ENCODE results near the gene GRIK5. TPM values are rescaled to one million over a fixed set of nuclear protein-coding genes. Genes with fewer than 3 reads are reported as not detected.

GRIK5 gene
- total RNA-seq, 4 donors from 2014 or later = 1.6 to 13.1 (median 3.6) TPM

GRCh38 chr19:42111811-42112210 lies 41.8 kb upstream of the GRIK5 start:
- no peak overlapping the region for H3K27ac ChIP-seq
- in situ Hi-C loops (cut with MboI; ENCODE audit: low pct_ligation_motif_present in 1 of 4, low pct_unique_long_range_greater_than_20kb in 1 of 4, low sequenced_read_pairs in 3 of 4) = loop anchor here in 3 of 4 donors (10.0 to 25.0 kb wide), 2 partner anchors 200 to 213 kb away; partner anchors contain the start of genes PAFAH1B3 (in 2 of the 3), PRR19 (in 2 of the 3), TMEM145 (in 2 of the 3) and MEGF8 (in 1 of the 3)
- DNase-seq = no peak
- no peaks in the 10 kb centered on the region for H3K36me3 ChIP-seq
- H3K4me1 ChIP-seq = peaks cover 0 to 11% (median 2%) of the 10 kb centered on the region in 4 donors
- TF ChIP-seq POLR2A (IDR thresholded peaks at IDR 0.05) = no peak
- TF ChIP-seq CTCF (IDR thresholded peaks at IDR 0.05) = no peak
- no peak for TF ChIP-seq POLR2AphosphoS5 (IDR thresholded peaks at IDR 0.05)
- TF ChIP-seq EP300 (IDR thresholded peaks at IDR 0.05; ENCODE audit: low read depth) = no peak
- WGBS, 2 donors (ENCODE audit: low coverage in 1 of 2) = 79 to 81% methylated on average over 2 to 3 of the region's 3 CpGs
- no peaks in the 10 kb centered on the region for H3K9me3 ChIP-seq
- H3K4me3 ChIP-seq = no peak overlapping the region
- H3K27me3 ChIP-seq = peaks cover 8% of the 10 kb centered on the region
- intact Hi-C loops (cut with DNase I; ENCODE audit: low total_unique reads) = no loop called here

- Histone ChIP-seq H3K9me3 (no peaks in the 10 kb centered on the region), H3K4me1 (peaks cover 0 to 11% (median 2%) of the 10 kb centered on the region in 4 donors), H3K27me3 (peaks cover 10% of the 10 kb centered on the region), H3K36me3 (no peaks in the 10 kb centered on the region), H3K4me3 (no peak overlapping the region), H3K27ac (no peak overlapping the region)
- intact Hi-C loops (cut with DNase I; ENCODE audit: low total_unique reads) = no loop called here
- in situ Hi-C loops (cut with MboI; ENCODE audit: low pct_ligation_motif_present in 1 of 4, low pct_unique_long_range_greater_than_20kb in 1 of 4, low sequenced_read_pairs in 3 of 4) = loop anchor here in 3 of 4 donors (10.0 to 25.0 kb wide), 2 partner anchors 201 to 213 kb away; partner anchors contain the start of genes PAFAH1B3 (in 2 of the 3), PRR19 (in 2 of the 3), TMEM145 (in 2 of the 3) and MEGF8 (in 1 of the 3)
- no peak for DNase-seq
- WGBS, 2 donors (ENCODE audit: low coverage in 1 of 2) = 77% methylated on average over 1 of the region's 1 CpG; no CpG with 5 or more reads in 1 of the 2 donors
- TF ChIP-seq POLR2AphosphoS5 (IDR thresholded peaks at IDR 0.05) (no peak), EP300 (IDR thresholded peaks at IDR 0.05; ENCODE audit: low read depth) (no peak), CTCF (IDR thresholded peaks at IDR 0.05) (no peak), POLR2A (IDR thresholded peaks at IDR 0.05) (no peak)
Observed at GRCh38 chr19:42111384-42111783, 41.4 kb upstream of the GRIK5 start.

DNA sequence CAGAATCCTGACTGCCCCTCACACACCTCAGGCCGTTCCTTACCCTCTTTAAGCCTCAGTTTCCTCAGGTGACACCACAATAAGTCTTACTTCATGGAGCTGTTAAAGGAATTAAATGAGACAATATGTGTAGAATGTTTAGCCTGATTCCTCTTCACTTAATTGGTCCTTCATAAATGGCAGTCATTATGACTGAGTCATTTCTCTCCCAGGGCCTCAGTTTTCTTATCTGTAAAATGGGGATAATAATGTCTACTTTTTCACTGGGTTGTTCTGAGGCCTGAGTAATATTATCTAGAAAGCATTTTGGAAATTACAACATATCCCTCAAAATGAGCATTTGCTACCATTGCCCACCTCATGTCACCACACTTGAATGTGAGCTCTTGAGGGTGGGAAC lies 40.7 kb upstream of the GRIK5 start:
- intact Hi-C loops (cut with DNase I; ENCODE audit: low total_unique reads) (no loop called here), in situ Hi-C loops (cut with MboI; ENCODE audit: low pct_ligation_motif_present in 1 of 4, low pct_unique_long_range_greater_than_20kb in 1 of 4, low sequenced_read_pairs in 3 of 4) (loop anchor here in 3 of 4 donors (10.0 to 25.0 kb wide), 2 partner anchors 202 to 214 kb away; partner anchors contain the start of genes PAFAH1B3 (in 2 of the 3), PRR19 (in 2 of the 3), TMEM145 (in 2 of the 3) and MEGF8 (in 1 of the 3))
- no peak for DNase-seq
- no peak overlapping the region for H3K4me3 ChIP-seq
- no peaks in the 10 kb centered on the region for H3K9me3 ChIP-seq
- peaks cover 0 to 11% (median 2%) of the 10 kb centered on the region in 4 donors for H3K4me1 ChIP-seq
- WGBS, 2 donors (ENCODE audit: low coverage in 1 of 2) = 70% methylated on average over 1 of the region's 1 CpG; no CpG with 5 or more reads in 1 of the 2 donors
- TF ChIP-seq CTCF (IDR thresholded peaks at IDR 0.05) = no peak
- TF ChIP-seq POLR2A (IDR thresholded peaks at IDR 0.05) = no peak
- no peak for TF ChIP-seq POLR2AphosphoS5 (IDR thresholded peaks at IDR 0.05)
- no peak for TF ChIP-seq EP300 (IDR thresholded peaks at IDR 0.05; ENCODE audit: low read depth)
- no peak overlapping the region for H3K27ac ChIP-seq
- no peaks in the 10 kb centered on the region for H3K36me3 ChIP-seq
- peaks cover 12% of the 10 kb centered on the region for H3K27me3 ChIP-seq

- no peak for DNase-seq
- in situ Hi-C loops (cut with MboI; ENCODE audit: low pct_ligation_motif_present in 1 of 4, low pct_unique_long_range_greater_than_20kb in 1 of 4, low sequenced_read_pairs in 3 of 4) = loop anchor here in 3 of 4 donors (10.0 to 25.0 kb wide), 2 partner anchors 202 to 215 kb away; partner anchors contain the start of genes PAFAH1B3 (in 2 of the 3), PRR19 (in 2 of the 3), TMEM145 (in 2 of the 3) and MEGF8 (in 1 of the 3)
- peaks cover 0 to 11% (median 2%) of the 10 kb centered on the region in 4 donors for H3K4me1 ChIP-seq
- TF ChIP-seq POLR2A (IDR thresholded peaks at IDR 0.05) (no peak), EP300 (IDR thresholded peaks at IDR 0.05; ENCODE audit: low read depth) (no peak), CTCF (IDR thresholded peaks at IDR 0.05) (no peak), POLR2AphosphoS5 (IDR thresholded peaks at IDR 0.05) (no peak)
- H3K27me3 ChIP-seq = peaks cover 12% of the 10 kb centered on the region
- no peak overlapping the region for H3K27ac ChIP-seq
- H3K4me3 ChIP-seq = no peak overlapping the region
- no peaks in the 10 kb centered on the region for H3K36me3 ChIP-seq
- intact Hi-C loops (cut with DNase I; ENCODE audit: low total_unique reads) = no loop called here
- 72 to 83% methylated on average over 3 of the region's 3 CpGs for WGBS, 2 donors (ENCODE audit: low coverage in 1 of 2)
- H3K9me3 ChIP-seq = no peaks in the 10 kb centered on the region
Observed at GRCh38 chr19:42109896-42110295, 39.9 kb upstream of the GRIK5 start.
